Heart left ventricle (tissue), 16 donors: Measurements from ENCODE around the gene SLC37A2. TPM values are rescaled to one million over a fixed set of nuclear protein-coding genes. Genes with fewer than 3 reads are reported as not detected.
A peak's percentile ranks its signal among the peaks of the same experiment; 100 is the strongest.

Experiments used
- ATAC-seq, 4 donors: fragments of 200-7000 bp; cut with Tn5 transposase; one replicate each; pipeline ENCODE4 v1.9.1; 2020 to 2022; ENCODE audit warnings: moderate library complexity in 4 of 4, mild to moderate bottlenecking in 3 of 4, moderate number of reproducible peaks in 1 of 4
- DNase-seq, 5 donors: peaks; one replicate each; pipeline ENCODE4 v3.0.0-alpha.2; 2020
- H3K27ac ChIP-seq, 12 donors: fragments of 200-600 bp; sonication (generic) in 4 of 12; one replicate each; pipeline versions ENCODE4 v1.5.0 to v1.8.0; 2016 to 2022; ENCODE audit warnings: mild to moderate bottlenecking in 2 of 12
- H3K27me3 ChIP-seq, 9 donors: fragments of 200-600 bp; sonication (generic) in 2 of 9; one replicate each; pipeline versions ENCODE4 v1.5.1 to v1.8.0; 2016 to 2022; ENCODE audit warnings: mild to moderate bottlenecking in 3 of 9
- H3K36me3 ChIP-seq, 9 donors: fragments of 200-600 bp; sonication (generic) in 2 of 9; one replicate each; pipeline versions ENCODE4 v1.5.0 to v1.8.0; 2018 to 2022; ENCODE audit warnings: mild to moderate bottlenecking in 2 of 9
- H3K4me1 ChIP-seq, 12 donors: fragments of 200-600 bp; sonication (generic) in 4 of 12; one replicate each; pipeline versions ENCODE4 v1.5.0 to v1.8.0; 2016 to 2022; ENCODE audit warnings: mild to moderate bottlenecking in 3 of 12
- H3K4me3 ChIP-seq, 12 donors: fragments of 200-600 bp; sonication (generic) in 4 of 12; one replicate each; pipeline versions ENCODE4 v1.5.0 to v1.8.0; 2017 to 2022; ENCODE audit warnings: mild to moderate bottlenecking in 9 of 12, moderate library complexity in 4 of 12
- H3K9me3 ChIP-seq, 12 donors: fragments of 200-600 bp; sonication (generic) in 4 of 12; one replicate each; pipeline versions ENCODE4 v1.5.0 to v1.8.0; 2016 to 2022; ENCODE audit warnings: mild to moderate bottlenecking in 1 of 12
- POLR2A ChIP-seq, 2 donors: fragments of 450-650 bp; IDR thresholded peaks; one replicate each; pipeline ENCODE4 v1.6.1; 2017; ENCODE audit warnings: antibody characterized with exemption in 2 of 2, mild to moderate bottlenecking in 2 of 2, moderate library complexity in 2 of 2
- WGBS, 4 donors: extraction: QIAGEN DNeasy Blood & Tissue Kit in 2 of 4; methylation state at CpG; one replicate each; pipeline versions ENCODE4 v1.1.5 to v1.1.7; 2013 to 2018; 5-methylcytosine and 5-hydroxymethylcytosine counted together
- intact Hi-C, 10 donors: fragments of 100-400 bp; cut with DNase I; formaldehyde crosslinking; loops; one replicate each; pipeline versions ENCODE4 v1.11.1 to v1.14.2; 2022
- polyA plus RNA-seq, 2 donors: library from polyadenylated mRNA; stranded (reverse); fragments of 200-250 nt; gene quantifications; one replicate each; pipeline ENCODE4 v1.2.3, GENCODE V29; 2013
- total RNA-seq, 9 donors: library from RNA; depleted of rRNA in 2 of 9; stranded (reverse); fragments of >200 nt in 2 of 9; fragmentation: NEBNext Ultra II Directional in 3 of 9; extraction: Animal tissue kit (Norgen Biotek cat#: 25700) in 3 of 9; gene quantifications; one replicate each; pipeline versions ENCODE4 v1.1.0 to v1.2.4, GENCODE V29; 2016 to 2023
- TF ChIP-seq, protein P1 (sequence below), 12 donors: fragments of 200-600 bp; sonication (generic) in 4 of 12; IDR thresholded peaks; one replicate each; pipeline versions ENCODE4 v1.5.0 to v1.8.0; 2018 to 2022; ENCODE audit warnings: antibody characterized with exemption in 12 of 12, mild to moderate bottlenecking in 5 of 12
- donor health status: ischemic (EF 13 %, LVEDD 7.1; RV severe dilation, severe dysfunction).
- donor health status: healthy with polysubstance abuse.
- donor health status: DM: no; HTN: yes; CAD: no.
- donor health status: DM: no; HTN: no; CAD: no.
- donor health status: ischemic (EF 25% LVEDD 6.9; RV normal size, moderate dysfunction).
- donor health status: ischemic (EF 25% LVEDD 5.7; RV mildly dilated, moderate dysfunction).
- donor health status: healthy.
- donor health status: DM: yes; HTN: yes; CAD: no.
- donor health status: ischemic (EF 35%, LVEDD 5.7; RV mildly dilated, moderate dysfunction).
- donor health status: nonischemic (EF 11% LVEDD 7.7; RV severe dilation, severe dysfunction).
- donor health status: DM: yes; HTN: yes; CAD: no.
- donor health status: PGD.
- donor health status: ischemic (EF 29% LVEDD 5.4; RV normal size, mild dysfunction).
- donor health status: nonischemic (EF 23%, LVEDD 6.1; RV moderate dilation, normal function).

The SLC37A2 gene
- total and polyA plus RNA-seq, 11 donors: 0.65 to 17.9 (median 2.3) TPM

DNA sequence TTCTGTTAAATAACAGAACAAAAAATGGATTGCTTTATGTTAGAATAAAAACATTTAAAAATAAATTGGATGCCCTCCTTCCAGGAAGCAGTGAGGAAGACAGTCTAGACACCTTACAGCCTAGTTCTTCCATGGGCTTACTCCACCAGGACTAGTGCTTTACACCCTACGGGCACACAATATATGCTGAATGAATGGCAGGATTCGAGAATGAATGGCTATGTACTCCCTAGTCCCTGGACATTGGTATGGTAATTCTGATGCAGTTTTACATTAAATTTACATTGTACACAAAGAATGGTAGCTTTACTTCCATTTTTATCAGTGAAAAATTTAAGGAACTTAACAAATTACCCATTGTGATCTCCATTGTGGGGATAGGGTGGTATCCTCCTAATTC lies 31.6 kb downstream of the SLC37A2 start:
- intact Hi-C loops: loop anchor here (5.0 to 10.0 kb wide), 8 partner anchors 48 to 780 kb away; no protein-coding TSS in a partner anchor
- WGBS, 4 donors: 92 to 95% (median 93%) methylated on average over 2 of the region's 2 CpGs
- TF ChIP-seq POLR2A (IDR thresholded peaks at IDR 0.05): no peak
- TF ChIP-seq, protein P1, sequence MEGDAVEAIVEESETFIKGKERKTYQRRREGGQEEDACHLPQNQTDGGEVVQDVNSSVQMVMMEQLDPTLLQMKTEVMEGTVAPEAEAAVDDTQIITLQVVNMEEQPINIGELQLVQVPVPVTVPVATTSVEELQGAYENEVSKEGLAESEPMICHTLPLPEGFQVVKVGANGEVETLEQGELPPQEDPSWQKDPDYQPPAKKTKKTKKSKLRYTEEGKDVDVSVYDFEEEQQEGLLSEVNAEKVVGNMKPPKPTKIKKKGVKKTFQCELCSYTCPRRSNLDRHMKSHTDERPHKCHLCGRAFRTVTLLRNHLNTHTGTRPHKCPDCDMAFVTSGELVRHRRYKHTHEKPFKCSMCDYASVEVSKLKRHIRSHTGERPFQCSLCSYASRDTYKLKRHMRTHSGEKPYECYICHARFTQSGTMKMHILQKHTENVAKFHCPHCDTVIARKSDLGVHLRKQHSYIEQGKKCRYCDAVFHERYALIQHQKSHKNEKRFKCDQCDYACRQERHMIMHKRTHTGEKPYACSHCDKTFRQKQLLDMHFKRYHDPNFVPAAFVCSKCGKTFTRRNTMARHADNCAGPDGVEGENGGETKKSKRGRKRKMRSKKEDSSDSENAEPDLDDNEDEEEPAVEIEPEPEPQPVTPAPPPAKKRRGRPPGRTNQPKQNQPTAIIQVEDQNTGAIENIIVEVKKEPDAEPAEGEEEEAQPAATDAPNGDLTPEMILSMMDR (IDR thresholded peaks at IDR 0.05): no peak
- no peaks in the 10 kb centered on the region for H3K9me3 ChIP-seq
- ATAC-seq (no peak), DNase-seq (no peak)
- H3K27ac ChIP-seq: no peak overlapping the region
- no peaks in the 10 kb centered on the region for H3K27me3 ChIP-seq
- H3K4me1 ChIP-seq: peaks cover 0 to 10% (median 4%) of the 10 kb centered on the region in 12 donors
- H3K36me3 ChIP-seq: peaks cover 0 to 52% (median 41%) of the 10 kb centered on the region in 9 donors
- no peak overlapping the region for H3K4me3 ChIP-seq

DNA sequence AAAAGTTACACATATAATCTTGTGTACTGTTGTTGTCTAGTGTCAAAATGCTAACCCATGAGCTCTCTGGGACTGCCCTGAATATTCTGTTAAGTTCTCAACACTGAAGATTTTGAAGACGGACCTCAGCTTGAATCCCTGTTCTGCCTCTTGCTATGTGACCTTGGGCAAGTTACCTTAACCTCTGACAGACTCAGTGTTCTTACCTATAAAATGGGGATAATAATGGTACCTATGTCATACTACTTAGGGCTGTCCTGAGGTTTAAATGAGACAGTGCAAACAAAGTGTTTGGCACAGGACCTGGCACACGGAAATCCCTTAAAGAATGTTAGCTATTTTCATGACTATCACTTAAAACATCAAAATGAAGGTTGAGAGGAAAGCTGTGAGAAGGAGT lies 37.0 kb downstream of the SLC37A2 start:
- 80 to 97% (median 86%) methylated on average over 2 of the region's 2 CpGs for WGBS, 4 donors
- intact Hi-C loops: no loop called here
- no peak for TF ChIP-seq POLR2A (IDR thresholded peaks at IDR 0.05)
- TF ChIP-seq, protein P1 (IDR thresholded peaks at IDR 0.05): no peak
- H3K4me3 ChIP-seq: no peak overlapping the region
- H3K27ac ChIP-seq: no peak overlapping the region
- peaks cover 0 to 7% (median 0%) of the 10 kb centered on the region in 12 donors for H3K4me1 ChIP-seq
- H3K36me3 ChIP-seq: peaks cover 0 to 75% (median 66%) of the 10 kb centered on the region in 9 donors
- H3K9me3 ChIP-seq: no peaks in the 10 kb centered on the region
- no peaks in the 10 kb centered on the region for H3K27me3 ChIP-seq
- DNase-seq (no peak), ATAC-seq (no peak)

DNA sequence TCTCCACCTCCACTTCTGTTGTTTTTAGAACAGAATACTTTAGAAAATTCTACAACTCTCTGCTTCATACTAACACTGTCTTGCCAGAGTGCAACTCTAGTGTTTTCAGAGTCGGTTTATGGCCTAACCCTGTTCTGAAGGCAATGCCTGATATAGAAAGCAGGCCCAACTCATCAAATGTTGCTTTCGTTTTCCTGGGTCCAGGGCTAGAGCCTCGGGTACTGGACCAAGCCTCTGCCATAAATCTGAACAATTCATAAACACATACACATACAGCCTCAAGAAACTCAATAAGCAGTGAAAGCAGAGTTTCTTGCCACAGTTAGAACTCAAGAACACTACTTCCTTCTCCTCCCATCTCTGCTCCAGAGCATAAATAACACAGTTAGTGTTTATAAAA lies 38.5 kb downstream of the SLC37A2 start:
- ATAC-seq: no peak
- H3K36me3 ChIP-seq: peaks cover 0 to 61% (median 54%) of the 10 kb centered on the region in 9 donors
- DNase-seq: no peak
- H3K4me3 ChIP-seq: no peak overlapping the region
- TF ChIP-seq, protein P1 (IDR thresholded peaks at IDR 0.05): no peak
- TF ChIP-seq POLR2A (IDR thresholded peaks at IDR 0.05): no peak
- H3K9me3 ChIP-seq: no peaks in the 10 kb centered on the region
- intact Hi-C loops: no loop called here
- peaks cover 0 to 12% (median 0%) of the 10 kb centered on the region in 12 donors for H3K4me1 ChIP-seq
- H3K27ac ChIP-seq: peak overlapping the region in 1 of 12 donors; percentile 73
- WGBS, 4 donors: 74 to 88% (median 76%) methylated on average over 3 of the region's 3 CpGs
- H3K27me3 ChIP-seq: no peaks in the 10 kb centered on the region

GRCh38 chr11:125102025-125102424 lies 38.9 kb downstream of the SLC37A2 start:
- DNase-seq: no peak
- no peaks in the 10 kb centered on the region for H3K27me3 ChIP-seq
- peaks cover 0 to 12% (median 0%) of the 10 kb centered on the region in 12 donors for H3K4me1 ChIP-seq
- no peaks in the 10 kb centered on the region for H3K9me3 ChIP-seq
- 95 to 98% (median 96%) methylated on average over 19 of the region's 19 CpGs for WGBS, 4 donors
- peak overlapping the region in 1 of 12 donors; percentile 73 for H3K27ac ChIP-seq
- H3K36me3 ChIP-seq: peaks cover 0 to 56% (median 49%) of the 10 kb centered on the region in 9 donors
- intact Hi-C loops: no loop called here
- ATAC-seq: no peak
- TF ChIP-seq, protein P1 (IDR thresholded peaks at IDR 0.05): no peak
- no peak for TF ChIP-seq POLR2A (IDR thresholded peaks at IDR 0.05)
- no peak overlapping the region for H3K4me3 ChIP-seq
